Upper lobe of right lung (tissue), 1 donor: Measurements from ENCODE around the gene HSF4. TPM values are rescaled to one million over a fixed set of nuclear protein-coding genes. Genes with fewer than 3 reads are reported as not detected.
"Not testable (repeated sequence)": the region's sequence is repeated elsewhere in the genome, so short reads cannot be mapped to it uniquely, and the experiment has no call there.

ENCODE experiments used
- ATAC-seq: fragments of 200-7000 bp; cut with Tn5 transposase; one replicate; pipeline ENCODE4 v1.9.1; 2020; ENCODE audit warnings: mild to moderate bottlenecking, moderate library complexity
- DNase-seq: peaks from one replicate; pipeline ENCODE4 v3.0.0-alpha.2; 2020
- H3K27ac ChIP-seq: fragments of 200-600 bp; one replicate; pipeline ENCODE4 v1.8.0; 2022
- H3K27me3 ChIP-seq: fragments of 200-600 bp; one replicate; pipeline ENCODE4 v1.8.0; 2022; ENCODE audit warnings: mild to moderate bottlenecking
- H3K36me3 ChIP-seq: fragments of 200-600 bp; one replicate; pipeline ENCODE4 v1.8.0; 2022
- H3K4me1 ChIP-seq: fragments of 200-600 bp; one replicate; pipeline ENCODE4 v1.8.0; 2022
- H3K4me3 ChIP-seq: fragments of 200-600 bp; one replicate; pipeline ENCODE4 v1.8.0; 2022; ENCODE audit warnings: mild to moderate bottlenecking
- H3K9me3 ChIP-seq: fragments of 200-600 bp; one replicate; pipeline ENCODE4 v1.8.0; 2022
- CTCF ChIP-seq: fragments of 200-600 bp; IDR thresholded peaks from one replicate; pipeline ENCODE4 v1.8.0; 2022; ENCODE audit warnings: antibody characterized with exemption
- intact Hi-C: fragments of 100-400 bp; cut with DNase I; formaldehyde crosslinking; loops from one replicate; pipeline ENCODE4 v1.11.0; 2022
- total RNA-seq: library from RNA; stranded (reverse); fragmentation: NEBNext Ultra II Directional; extraction: Animal tissue kit (Norgen Biotek cat#: 25700); gene quantifications from one replicate; pipeline ENCODE4 v1.2.1, GENCODE V29; 2021
- donor health status: DM: no; HTN: yes; CAD: no; lungs with severe emphysema.

Gene HSF4
- total RNA-seq, 1 donor from 2014 or later: 87.8 TPM

GRCh38 chr16:67120025-67120424, 44.5 kb upstream of the HSF4 start:
- Histone ChIP-seq H3K4me1 (no peaks in the 10 kb centered on the region), H3K27ac (no peak overlapping the region), H3K36me3 (peaks cover 48% of the 10 kb centered on the region), H3K27me3 (no peaks in the 10 kb centered on the region), H3K4me3 (no peak overlapping the region), H3K9me3 (no peaks in the 10 kb centered on the region)
- intact Hi-C loops: no loop called here
- DNase-seq: no peak
- ATAC-seq: no peak
- TF ChIP-seq CTCF: no peak

- ATAC-seq, DNase-seq, H3K27ac ChIP-seq, H3K27me3 ChIP-seq, H3K4me1 ChIP-seq, H3K9me3 ChIP-seq, intact Hi-C loops, H3K4me3 ChIP-seq: not testable (repeated sequence)
- H3K36me3 ChIP-seq: peaks cover 61% of the 10 kb centered on the region
Observed at GRCh38 chr16:67122799-67123198, 41.7 kb upstream of the HSF4 start.

GRCh38 chr16:67128417-67128816, 36.1 kb upstream of the HSF4 start:
- Histone ChIP-seq H3K4me3 (no peak overlapping the region), H3K36me3 (peaks cover 66% of the 10 kb centered on the region), H3K9me3 (no peaks in the 10 kb centered on the region), H3K27me3 (no peaks in the 10 kb centered on the region), H3K4me1 (no peaks in the 10 kb centered on the region), H3K27ac (no peak overlapping the region)
- TF ChIP-seq CTCF: no peak
- intact Hi-C loops: no loop called here
- DNase-seq: no peak
- no peak for ATAC-seq

GRCh38 chr16:67128887-67129286, 35.7 kb upstream of the HSF4 start:
- no peaks in the 10 kb centered on the region for H3K27me3 ChIP-seq
- intact Hi-C loops: no loop called here
- no peak for ATAC-seq
- no peak overlapping the region for H3K4me3 ChIP-seq
- no peaks in the 10 kb centered on the region for H3K9me3 ChIP-seq
- TF ChIP-seq CTCF: no peak
- DNase-seq: no peak
- H3K36me3 ChIP-seq: peaks cover 66% of the 10 kb centered on the region
- no peak overlapping the region for H3K27ac ChIP-seq
- no peaks in the 10 kb centered on the region for H3K4me1 ChIP-seq

GRCh38 chr16:67129422-67129821, 35.1 kb upstream of the HSF4 start:
- DNase-seq (no peak), ATAC-seq (no peak)
- Histone ChIP-seq H3K27me3 (no peaks in the 10 kb centered on the region), H3K9me3 (no peaks in the 10 kb centered on the region), H3K36me3 (peaks cover 66% of the 10 kb centered on the region), H3K27ac (no peak overlapping the region), H3K4me3 (no peak overlapping the region), H3K4me1 (no peaks in the 10 kb centered on the region)
- intact Hi-C loops: no loop called here
- no peak for TF ChIP-seq CTCF

GRCh38 chr16:67137605-67138004, 26.9 kb upstream of the HSF4 start:
- DNase-seq (no peak), ATAC-seq (no peak)
- intact Hi-C loops: no loop called here
- Histone ChIP-seq H3K4me1 (no peaks in the 10 kb centered on the region), H3K9me3 (no peaks in the 10 kb centered on the region), H3K27me3 (no peaks in the 10 kb centered on the region), H3K36me3 (peaks cover 98% of the 10 kb centered on the region), H3K4me3 (no peak overlapping the region), H3K27ac (no peak overlapping the region)
- TF ChIP-seq CTCF: no peak
